Measurements from ENCODE around the gene WWOX. TPM values are rescaled to one million over a fixed set of nuclear protein-coding genes. Genes with fewer than 3 reads are reported as not detected.

WWOX gene
- total RNA-seq, 2 donors from 2014 or later: 30.0 to 35.4 TPM

GRCh38 chr16:78284326-78284725 lies 184.9 kb downstream of the WWOX start:
- Histone ChIP-seq H3K27me3 (ENCODE audit: control insufficient read depth, insufficient read depth, low read length, poor library complexity, severe bottlenecking) (no peaks in the 10 kb centered on the region), H3K36me3 (ENCODE audit: control insufficient read depth, insufficient read depth, low read length) (no peaks in the 10 kb centered on the region), H3K9ac (ENCODE audit: extremely low read depth, low read length, poor library complexity, severe bottlenecking) (no peak overlapping the region), H3K27ac (ENCODE audit: low read depth, low read length) (no peak overlapping the region), H3K4me1 (ENCODE audit: control insufficient read depth, insufficient read depth, low read length) (peaks cover 5% of the 10 kb centered on the region), H3K4me3 (ENCODE audit: low read length) (no peak overlapping the region), H3K9me3 (ENCODE audit: control insufficient read depth, low read length) (no peaks in the 10 kb centered on the region)
- no peak for TF ChIP-seq CTCF (conservative IDR thresholded peaks at IDR 0.05)
- Mint-ChIP-seq H3K27ac (no peak overlapping the region), H3K9me3 (no peaks in the 10 kb centered on the region), H3K4me3 (no peak overlapping the region), H3K4me1 (peaks cover 11% of the 10 kb centered on the region), H3K36me3 (ENCODE audit: low read depth) (peaks cover 2% of the 10 kb centered on the region), H3K27me3 (ENCODE audit: insufficient read depth) (peaks cover 3% of the 10 kb centered on the region)
- DNase-seq: no peak
- 100% methylated on average over 1 of the region's 1 CpG; no CpG with 5 or more reads in 1 of the 2 experiments for WGBS, 2 experiments (ENCODE audit: insufficient coverage in 1 of 2, insufficient read length in 1 of 2)

GRCh38 chr16:78284957-78285434 lies 185.5 kb downstream of the WWOX start:
- Mint-ChIP-seq H3K36me3 (ENCODE audit: low read depth) (peaks cover 2% of the 10 kb centered on the region), H3K27ac (no peak overlapping the region), H3K4me1 (peaks cover 18% of the 10 kb centered on the region), H3K27me3 (ENCODE audit: insufficient read depth) (peaks cover 3% of the 10 kb centered on the region), H3K4me3 (no peak overlapping the region), H3K9me3 (no peaks in the 10 kb centered on the region)
- H3K27me3 ChIP-seq (ENCODE audit: control insufficient read depth, insufficient read depth, low read length, poor library complexity, severe bottlenecking): no peaks in the 10 kb centered on the region
- H3K9ac ChIP-seq (ENCODE audit: extremely low read depth, low read length, poor library complexity, severe bottlenecking): no peak overlapping the region
- 87 to 92% methylated on average over 3 of the region's 3 CpGs for WGBS, 2 experiments (ENCODE audit: insufficient coverage in 1 of 2, insufficient read length in 1 of 2)
- H3K36me3 ChIP-seq (ENCODE audit: control insufficient read depth, insufficient read depth, low read length): no peaks in the 10 kb centered on the region
- no peaks in the 10 kb centered on the region for H3K9me3 ChIP-seq (ENCODE audit: control insufficient read depth, low read length)
- no peak for DNase-seq
- no peak overlapping the region for H3K27ac ChIP-seq (ENCODE audit: low read depth, low read length)
- TF ChIP-seq CTCF (conservative IDR thresholded peaks at IDR 0.05): no peak
- H3K4me1 ChIP-seq (ENCODE audit: control insufficient read depth, insufficient read depth, low read length): peaks cover 8% of the 10 kb centered on the region
- no peak overlapping the region for H3K4me3 ChIP-seq (ENCODE audit: low read length)

- H3K27me3 Mint-ChIP-seq (ENCODE audit: insufficient read depth): peaks cover 3% of the 10 kb centered on the region
- H3K36me3 Mint-ChIP-seq (ENCODE audit: low read depth): peaks cover 2% of the 10 kb centered on the region
- 81 to 92% methylated on average over 6 of the region's 6 CpGs for WGBS, 2 experiments (ENCODE audit: insufficient coverage in 1 of 2, insufficient read length in 1 of 2)
- Histone ChIP-seq H3K9me3 (ENCODE audit: control insufficient read depth, low read length) (no peaks in the 10 kb centered on the region), H3K27me3 (ENCODE audit: control insufficient read depth, insufficient read depth, low read length, poor library complexity, severe bottlenecking) (no peaks in the 10 kb centered on the region), H3K27ac (ENCODE audit: low read depth, low read length) (no peak overlapping the region), H3K36me3 (ENCODE audit: control insufficient read depth, insufficient read depth, low read length) (no peaks in the 10 kb centered on the region), H3K4me1 (ENCODE audit: control insufficient read depth, insufficient read depth, low read length) (peaks cover 12% of the 10 kb centered on the region), H3K4me3 (ENCODE audit: low read length) (no peak overlapping the region), H3K9ac (ENCODE audit: extremely low read depth, low read length, poor library complexity, severe bottlenecking) (no peak overlapping the region)
- H3K4me3 Mint-ChIP-seq: no peak overlapping the region
- H3K27ac Mint-ChIP-seq: no peak overlapping the region
- TF ChIP-seq CTCF (conservative IDR thresholded peaks at IDR 0.05): no peak
- H3K4me1 Mint-ChIP-seq: peaks cover 22% of the 10 kb centered on the region
- H3K9me3 Mint-ChIP-seq: no peaks in the 10 kb centered on the region
- DNase-seq: no peak
Measured at GRCh38 chr16:78285437-78285922, 186.0 kb downstream of the WWOX start.

Data from endodermal cell (in vitro differentiated cells).